Endothelial cell of umbilical vein (primary cell): ENCODE data around the gene FURIN. TPM values are rescaled to one million over a fixed set of nuclear protein-coding genes. Genes with fewer than 3 reads are reported as not detected.

Source experiments
- BruUV-seq: library from RNA; stranded (reverse); fragments of 400-500 nt; replicated peaks from 2 replicates; lab custom pipeline; 2021; lab: Mats Ljungman, UMichigan
- CTCF ChIA-PET: fragments of 300-600, 350-600 bp; sonication (Branson Sonifier 250); formaldehyde crosslinking; loops from one replicate; lab custom pipeline; 2021; ENCODE audit warnings: antibody characterized with exemption, inconsistent platforms; lab: Charles Lee
- POLR2A ChIA-PET: fragments of 300-600, 350-600 bp; sonication (Branson Sonifier 250); formaldehyde crosslinking; loops from one replicate; lab custom pipeline; 2021; ENCODE audit warnings: antibody characterized with exemption, inconsistent platforms; lab: Charles Lee
- DNase-seq: peaks from one replicate; pipeline ENCODE4 v3.0.0-alpha.2; 2011; ENCODE audit warnings: low read depth, low spot score
- FAIRE-seq: peaks from 2 replicates; lab custom pipeline; 2011; peaks lifted over from hg19 to GRCh38; lab: Jason Lieb, UNC
- H2AFZ ChIP-seq: 2 replicates; pipeline ENCODE4 v1.6.0; 2012; ENCODE audit warnings: low read depth, low read length, control low read depth, inconsistent platforms
- H3K27ac ChIP-seq: 2 replicates; pipeline ENCODE4 v1.5.1; 2011; ENCODE audit warnings: low read depth, mild to moderate bottlenecking, control low read depth, low read length, moderate library complexity; ENCODE audit not compliant: insufficient read depth
- H3K27me3 ChIP-seq, 2 experiments: 2 replicates each; pipeline versions ENCODE4 v1.6.0 to v1.6.1; 2011; ENCODE audit warnings: low read length in 2 of 2, mixed read lengths in 1 of 2; ENCODE audit not compliant: control insufficient read depth in 2 of 2, insufficient read depth in 2 of 2
- H3K36me3 ChIP-seq, 2 experiments: 2 replicates in 1 of 2; 3 replicates in 1 of 2; pipeline ENCODE4 v1.5.1; 2011; ENCODE audit warnings: low read length in 2 of 2, mild to moderate bottlenecking in 1 of 2, moderate library complexity in 1 of 2; ENCODE audit not compliant: control insufficient read depth in 2 of 2, insufficient read depth in 2 of 2; ENCODE audit errors: extremely low read depth in 1 of 2
- H3K4me1 ChIP-seq: 3 replicates; pipeline ENCODE4 v1.5.1; 2011; ENCODE audit warnings: mild to moderate bottlenecking, low read length; ENCODE audit not compliant: control insufficient read depth, insufficient read depth; ENCODE audit errors: extremely low read depth
- H3K4me2 ChIP-seq: 2 replicates; pipeline ENCODE4 v1.6.1; 2011; ENCODE audit warnings: low read length, control low read depth, mixed read lengths; ENCODE audit not compliant: insufficient read depth
- H3K4me3 ChIP-seq, 3 experiments: fragments of 200-600 bp in 1 of 3; sonication (generic), shearing (Covaris generic) in 1 of 3; replicated peaks in 1 of 3; 2 replicates each; pipeline ENCODE4 v1.5.1; 2011 to 2016; ENCODE audit warnings: control low read depth in 3 of 3, low read length in 3 of 3, mild to moderate bottlenecking in 2 of 3, inconsistent platforms in 1 of 3, low read depth in 1 of 3, moderate library complexity in 1 of 3; ENCODE audit not compliant: insufficient read depth in 1 of 3
- H3K79me2 ChIP-seq: 2 replicates; pipeline ENCODE4 v1.6.0; 2012; ENCODE audit warnings: low read length, inconsistent platforms; ENCODE audit not compliant: control insufficient read depth, insufficient read depth
- H3K9ac ChIP-seq: replicated peaks from 2 replicates; pipeline ENCODE3; 2011; ENCODE audit warnings: low read length, control low read depth; ENCODE audit not compliant: insufficient read depth; ENCODE audit errors: extremely low read depth
- H3K9me1 ChIP-seq: replicated peaks from 3 replicates; pipeline ENCODE4 v1.6.0; 2011; ENCODE audit warnings: mild to moderate bottlenecking, low read length; ENCODE audit not compliant: control insufficient read depth, insufficient read depth; ENCODE audit errors: extremely low read depth
- H3K9me3 ChIP-seq: replicated peaks from 2 replicates; pipeline ENCODE4 v1.5.1; 2012; ENCODE audit warnings: low read length, inconsistent platforms; ENCODE audit not compliant: control insufficient read depth, insufficient read depth
- H4K20me1 ChIP-seq: replicated peaks from 2 replicates; pipeline ENCODE3; 2011; ENCODE audit warnings: mild to moderate bottlenecking, low read length; ENCODE audit not compliant: control insufficient read depth, insufficient read depth; ENCODE audit errors: extremely low read depth
- CTCF ChIP-seq, 2 donors: IDR thresholded peaks; 1 replicate in 1 of 2; 2 replicates in 1 of 2; pipeline ENCODE4 v1.5.1; 2011; ENCODE audit warnings: low read length in 2 of 2, mild to moderate bottlenecking in 2 of 2, moderate library complexity in 2 of 2, control low read depth in 1 of 2, inconsistent platforms in 1 of 2, low read depth in 1 of 2; ENCODE audit not compliant: insufficient read depth in 1 of 2; ENCODE audit errors: extremely low read depth in 1 of 2
- EZH2 ChIP-seq: IDR thresholded peaks from 2 replicates; pipeline ENCODE4 v1.6.1; 2012; ENCODE audit warnings: borderline replicate concordance, low read depth, mild to moderate bottlenecking, moderate library complexity, low read length, inconsistent platforms; ENCODE audit not compliant: severe bottlenecking
- FOS ChIP-seq: IDR thresholded peaks from 2 replicates; pipeline ENCODE4 v1.6.1; 2011; ENCODE audit warnings: mild to moderate bottlenecking, low read length, moderate library complexity, borderline replicate concordance; ENCODE audit not compliant: insufficient read depth
- GATA2 ChIP-seq: IDR thresholded peaks from 2 replicates; pipeline ENCODE4 v1.7.0; 2011; ENCODE audit warnings: low read depth, mild to moderate bottlenecking, moderate library complexity, mixed read lengths, low read length; ENCODE audit not compliant: insufficient read length, insufficient read depth
- JUN ChIP-seq: IDR thresholded peaks from 2 replicates; pipeline ENCODE4 v1.6.1; 2011; ENCODE audit warnings: borderline replicate concordance, low read depth; ENCODE audit not compliant: insufficient read length, insufficient read depth
- MAX ChIP-seq: IDR thresholded peaks from 2 replicates; pipeline ENCODE4 v1.6.1; 2011; ENCODE audit not compliant: insufficient read depth, insufficient read length
- MYC ChIP-seq: IDR thresholded peaks from one replicate; pipeline ENCODE4 v1.6.1; 2011; ENCODE audit warnings: mild to moderate bottlenecking, low read depth, low read length
- POLR2A ChIP-seq: IDR thresholded peaks from 2 replicates; pipeline ENCODE4 v1.6.1; 2012; ENCODE audit warnings: low read depth, mild to moderate bottlenecking, control low read depth, low read length
- POLR2AphosphoS5 ChIP-seq: IDR thresholded peaks from 2 replicates; pipeline ENCODE4 v1.6.1; 2012; ENCODE audit warnings: low read depth, mild to moderate bottlenecking, control low read depth, low read length, moderate library complexity; ENCODE audit not compliant: insufficient read depth
- dilution Hi-C: fragments of 300-500 bp; cut with MboI; formaldehyde crosslinking; loops from one replicate; pipeline ENCODE4 v1.15.0; 2019; ENCODE audit warnings: low sequenced_read_pairs; ENCODE audit not compliant: extremely low pct_ligation_motif_present
- intact Hi-C: fragments of 100-400 bp; cut with micrococcal nuclease; formaldehyde crosslinking; loops from one replicate; pipeline ENCODE4 v1.10.0; 2022
- polyA plus RNA-seq, 4 experiments: library from polyadenylated mRNA; depleted of rRNA in 3 of 4; stranded (reverse) in 3 of 4; unstranded in 1 of 4; fragments of >200 nt; gene quantifications; 2 replicates each; pipeline versions ENCODE4 v1.2.1 to v1.2.3, GENCODE V29; 2011 to 2012; ENCODE audit warnings: missing spikeins in 1 of 4
- total RNA-seq: library from RNA; stranded (reverse); gene quantifications from 2 replicates; pipeline ENCODE4 v1.2.3, GENCODE V29; 2021

Gene FURIN
- total and polyA plus RNA-seq, 2 donors (not counting 3 experiments of a cell fraction or from before 2014, with no cell fraction given) = 77.4 to 131 TPM

GRCh38 chr15:90877315-90877714 is 8.9 kb downstream of the FURIN start:
- dilution Hi-C loops = no loop called here
- peaks cover 35% of the 10 kb centered on the region for H3K79me2 ChIP-seq
- H3K9ac ChIP-seq = no peak overlapping the region
- no peak overlapping the region for H2AFZ ChIP-seq
- no peaks in the 10 kb centered on the region for H3K27me3 ChIP-seq
- no peaks in the 10 kb centered on the region for H4K20me1 ChIP-seq
- H3K4me3 ChIP-seq = no peak overlapping the region
- no peaks in the 10 kb centered on the region for H3K9me3 ChIP-seq
- no peak overlapping the region for H3K27ac ChIP-seq
- H3K4me1 ChIP-seq = peaks cover 22% of the 10 kb centered on the region
- intact Hi-C loops = no loop called here
- H3K4me2 ChIP-seq = no peak overlapping the region
- FAIRE-seq (no peak), DNase-seq (no peak)
- TF ChIP-seq FOS = no peak
- TF ChIP-seq MYC = no peak
- TF ChIP-seq EZH2 = no peak
- no peak for TF ChIP-seq CTCF (IDR thresholded peaks at IDR 0.05; ENCODE audit: extremely low read depth in 1 of 2, insufficient read depth in 1 of 2, low read depth in 1 of 2, low read length in 2 of 2)
- TF ChIP-seq GATA2 = no peak
- no peak for TF ChIP-seq MAX
- no peak for TF ChIP-seq POLR2A
- TF ChIP-seq JUN = no peak
- no peak for TF ChIP-seq POLR2AphosphoS5
- POLR2A ChIA-PET = no interaction called here
- CTCF ChIA-PET = no interaction called here
- H3K9me1 ChIP-seq = no peaks in the 10 kb centered on the region
- no TSS peak for BruUV-seq
- peaks cover 15 to 51% of the 10 kb centered on the region in 2 experiments for H3K36me3 ChIP-seq
